GM21528 (cell line): ENCODE measurements around the gene GSTM5.
"Not testable (repeated sequence)": the region's sequence is repeated elsewhere in the genome, so short reads cannot be mapped to it uniquely, and the experiment has no call there.

ENCODE experiments used
- ATAC-seq: cut with Tn5 transposase; IDR thresholded peaks from one replicate; pipeline ENCODE4 v1.9.1; 2021; ENCODE audit warnings: mild to moderate bottlenecking, moderate library complexity; ENCODE audit not compliant: unreplicated experiment, low FRiP score

Gene GSTM5

GRCh38 chr1:109695138-109695537 lies 16.9 kb upstream of the GSTM5 start:
- ATAC-seq, result not testable (repeated sequence)

- no peak for ATAC-seq
These were observed 15.0 kb upstream of the GSTM5 start for GRCh38 chr1:109697066-109697465.

GRCh38 chr1:109697861-109698260 lies 14.2 kb upstream of the GSTM5 start:
- not testable (repeated sequence) for ATAC-seq

- ATAC-seq, result not testable (repeated sequence)
These were observed 9.1 kb upstream of the GSTM5 start for GRCh38 chr1:109702940-109703339.

- no peak for ATAC-seq
These were observed 7.9 kb upstream of the GSTM5 start for GRCh38 chr1:109704173-109704572.

GRCh38 chr1:109705411-109705810 lies 6.6 kb upstream of the GSTM5 start:
- no peak for ATAC-seq

GRCh38 chr1:109708949-109709348 lies 3.1 kb upstream of the GSTM5 start:
- ATAC-seq, result not testable (repeated sequence)

GRCh38 chr1:109709822-109710221 lies 2.2 kb upstream of the GSTM5 start:
- ATAC-seq, result not testable (repeated sequence)

GRCh38 chr1:109712321-109712864 lies 342 bp downstream of the GSTM5 start:
- no peak for ATAC-seq

- no peak for ATAC-seq
These were observed 1.6 kb downstream of the GSTM5 start for GRCh38 chr1:109713636-109714035.

- ATAC-seq, result no peak
These were observed 2.8 kb downstream of the GSTM5 start for GRCh38 chr1:109714661-109715372.

- no peak for ATAC-seq
These were observed 4.1 kb downstream of the GSTM5 start for GRCh38 chr1:109716121-109716520.

GRCh38 chr1:109716570-109717090 lies 4.6 kb downstream of the GSTM5 start:
- no peak for ATAC-seq

- ATAC-seq, result no peak
These were observed 5.7 kb downstream of the GSTM5 start for GRCh38 chr1:109717729-109718128.

- no peak for ATAC-seq
These were observed 6.4 kb downstream of the GSTM5 start for GRCh38 chr1:109718495-109718894.

- ATAC-seq, result no peak
These were observed 7.3 kb downstream of the GSTM5 start for GRCh38 chr1:109719337-109719837.

GRCh38 chr1:109721042-109721441 lies 9.0 kb downstream of the GSTM5 start:
- no peak for ATAC-seq

- ATAC-seq, result no peak
These were observed 9.9 kb downstream of the GSTM5 start for GRCh38 chr1:109721971-109722370.

- no peak for ATAC-seq
These were observed 11.0 kb downstream of the GSTM5 start for GRCh38 chr1:109722908-109723691.

- ATAC-seq, result no peak
These were observed 12.9 kb downstream of the GSTM5 start for GRCh38 chr1:109724933-109725332.

- no peak for ATAC-seq
These were observed 13.5 kb downstream of the GSTM5 start for GRCh38 chr1:109725510-109725909.
